K562 (cell line): Measurements from ENCODE around the gene COL16A1. TPM values are rescaled to one million over a fixed set of nuclear protein-coding genes. Genes with fewer than 3 reads are reported as not detected.

Experiments used
- ATAC-seq: fragments of 200-7000 bp; cut with Tn5 transposase; 3 replicates; pipeline ENCODE4 v1.9.1; 2020; ENCODE audit warnings: moderate library complexity
- BruUV-seq: library from RNA; stranded (reverse); fragments of 400-500 nt; replicated peaks from 2 replicates; lab custom pipeline; 2021; lab: Mats Ljungman, UMichigan
- CTCF ChIA-PET: fragments of 300-600 bp; formaldehyde crosslinking; extraction: SDS; loops from one replicate; lab custom pipeline; 2021; ENCODE audit warnings: low intra/inter-chr PET ratio; lab: Yijun Ruan, JAX
- POLR2A ChIA-PET: fragments of 300-600, 350-650 bp; sonication (Branson Sonifier 250); formaldehyde crosslinking; extraction: SDS; loops from one replicate; lab custom pipeline; 2021; ENCODE audit warnings: antibody characterized with exemption, inconsistent platforms; lab: Yijun Ruan, JAX
- DNase-seq, 4 experiments: peaks; one replicate each; pipeline versions ENCODE4 v3.0.0 to v3.0.0-alpha.2; 2011 to 2018; ENCODE audit warnings: low spot score in 3 of 4, mixed read lengths in 3 of 4; ENCODE audit errors: extremely low read depth in 1 of 4
- FAIRE-seq: peaks from 2 replicates; lab custom pipeline; 2011; peaks lifted over from hg19 to GRCh38; lab: Jason Lieb, UNC
- H2AFZ ChIP-seq: 2 replicates; pipeline ENCODE4 v1.6.0; 2011; ENCODE audit warnings: low read depth, low read length, control low read depth, inconsistent platforms
- H3K27ac ChIP-seq: fragments of 200-600 bp; 3 replicates; pipeline ENCODE4 v1.8.0; 2011; ENCODE audit warnings: low read depth, mild to moderate bottlenecking, control low read depth, inconsistent platforms, low read length, moderate library complexity, mixed read lengths; ENCODE audit errors: extremely low read depth
- H3K27me3 ChIP-seq, 2 experiments: fragments of 300-600 bp in 1 of 2; 2 replicates in 1 of 2; 3 replicates in 1 of 2; pipeline versions ENCODE4 v1.6.0 to v1.8.0; 2011; ENCODE audit warnings: inconsistent platforms in 2 of 2, low read length in 2 of 2, mild to moderate bottlenecking in 1 of 2, mixed read lengths in 1 of 2, moderate library complexity in 1 of 2; ENCODE audit not compliant: control insufficient read depth in 2 of 2, insufficient read depth in 2 of 2
- H3K36me3 ChIP-seq: fragments of 300-600 bp; 3 replicates; pipeline ENCODE4 v1.8.0; 2011; ENCODE audit warnings: mild to moderate bottlenecking, low read length, inconsistent platforms; ENCODE audit not compliant: control insufficient read depth, insufficient read depth
- H3K4me1 ChIP-seq, 2 experiments: fragments of 200-600 bp in 1 of 2; replicated peaks in 1 of 2; 2 replicates in 1 of 2; 3 replicates in 1 of 2; pipeline versions ENCODE4 v1.5.1 to v1.8.0; 2011; ENCODE audit warnings: inconsistent platforms in 2 of 2, low read length in 2 of 2, mild to moderate bottlenecking in 1 of 2, mixed read lengths in 1 of 2, moderate library complexity in 1 of 2; ENCODE audit not compliant: control insufficient read depth in 2 of 2, insufficient read depth in 2 of 2
- H3K4me2 ChIP-seq: 2 replicates; pipeline ENCODE4 v1.6.1; 2011; ENCODE audit warnings: low read length, control low read depth, inconsistent platforms, mixed read lengths; ENCODE audit not compliant: insufficient read depth
- H3K4me3 ChIP-seq: fragments of 200-600 bp; sonication (generic), shearing (Covaris generic); 2 replicates; pipeline ENCODE4 v1.5.1; 2016; ENCODE audit warnings: control low read depth, inconsistent platforms
- H3K79me2 ChIP-seq: fragments of 200-600 bp; 3 replicates; pipeline ENCODE4 v1.8.0; 2011; ENCODE audit warnings: low read length, inconsistent platforms; ENCODE audit not compliant: control insufficient read depth, insufficient read depth
- H3K9ac ChIP-seq, 2 experiments: 2 replicates each; pipeline versions ENCODE4 v1.6.0 to v1.6.1; 2011; ENCODE audit warnings: low read depth in 2 of 2, low read length in 2 of 2, control low read depth in 1 of 2, inconsistent platforms in 1 of 2, mild to moderate bottlenecking in 1 of 2, mixed read lengths in 1 of 2; ENCODE audit not compliant: insufficient read depth in 1 of 2
- H3K9me1 ChIP-seq: one replicate; pipeline ENCODE4 v1.6.0; 2011; ENCODE audit warnings: inconsistent platforms, mild to moderate bottlenecking, low read length, moderate library complexity; ENCODE audit not compliant: control insufficient read depth, insufficient read depth
- H3K9me3 ChIP-seq: replicated peaks from 2 replicates; pipeline ENCODE4 v1.5.1; 2011; ENCODE audit warnings: low read depth, low read length, inconsistent platforms; ENCODE audit not compliant: control insufficient read depth, insufficient read depth
- H4K20me1 ChIP-seq: replicated peaks from 2 replicates; pipeline ENCODE4 v1.6.1; 2011; ENCODE audit warnings: low read length, inconsistent platforms, mixed read lengths; ENCODE audit not compliant: control insufficient read depth, insufficient read depth
- CREB1 ChIP-seq, 2 experiments: sonication (generic) in 1 of 2; formaldehyde crosslinking in 1 of 2; IDR thresholded peaks; 2 replicates each; pipeline versions ENCODE4 v1.6.1 to v1.8.0; 2012 to 2022; ENCODE audit warnings: inconsistent platforms in 1 of 2, mild to moderate bottlenecking in 1 of 2, missing genetic modification reagents in 1 of 2, moderate library complexity in 1 of 2
- CREB5 ChIP-seq: fragments of 250-450 bp; sonication (Bioruptor Pico); IDR thresholded peaks from 2 replicates; pipeline ENCODE4 v1.5.0; 2020; ENCODE audit warnings: mild to moderate bottlenecking
- CSDE1 ChIP-seq, 2 experiments: fragments of 450-650 bp; IDR thresholded peaks; 2 replicates each; pipeline ENCODE4 v1.6.1; 2016; ENCODE audit warnings: mild to moderate bottlenecking in 1 of 2
- CTBP1 ChIP-seq: fragments of 450-650 bp; IDR thresholded peaks from 2 replicates; pipeline ENCODE4 v1.6.1; 2016; ENCODE audit warnings: borderline replicate concordance
- FUS ChIP-seq: fragments of 200-400 bp; formaldehyde crosslinking; optimal IDR thresholded peaks from 2 replicates; pipeline ENCODE3; 2017; ENCODE audit warnings: low read depth, low read length
- HDAC6 ChIP-seq: IDR thresholded peaks from 2 replicates; pipeline ENCODE4 v1.6.1; 2012; ENCODE audit warnings: low read depth, mild to moderate bottlenecking, control low read depth, inconsistent platforms, low read length, moderate library complexity
- PHB ChIP-seq: fragments of 250-450 bp; sonication (Bioruptor Pico); IDR thresholded peaks from 2 replicates; pipeline ENCODE4 v1.5.0; 2021
- RBBP5 ChIP-seq: fragments of 200-600 bp; sonication (generic); IDR thresholded peaks from 2 replicates; pipeline ENCODE4 v1.6.1; 2012; ENCODE audit warnings: borderline replicate concordance, mild to moderate bottlenecking, low read length, control low read depth, inconsistent platforms; ENCODE audit not compliant: insufficient read depth, poor library complexity, severe bottlenecking
- RBM17 ChIP-seq: fragments of 200-400 bp; formaldehyde crosslinking; IDR thresholded peaks from 2 replicates; pipeline ENCODE4 v1.6.1; 2017; ENCODE audit warnings: low read depth, mild to moderate bottlenecking, low read length, borderline replicate concordance
- SLC30A9 ChIP-seq: fragments of 250-450 bp; sonication (Bioruptor Pico); IDR thresholded peaks from 2 replicates; pipeline ENCODE4 v1.8.0; 2022; ENCODE audit warnings: mild to moderate bottlenecking, moderate library complexity
- SP1 ChIP-seq: sonication (generic); formaldehyde crosslinking; IDR thresholded peaks from 2 replicates; pipeline ENCODE4 v1.8.1; 2022; ENCODE audit warnings: mild to moderate bottlenecking, missing genetic modification reagents
- TEAD4 ChIP-seq, 2 experiments: sonication (generic) in 1 of 2; formaldehyde crosslinking in 1 of 2; IDR thresholded peaks; 2 replicates each; pipeline versions ENCODE4 v1.6.1 to v1.8.0; 2012 to 2022; ENCODE audit warnings: borderline replicate concordance in 1 of 2, inconsistent platforms in 1 of 2, low read length in 1 of 2, mild to moderate bottlenecking in 1 of 2, missing genetic modification reagents in 1 of 2
- ZC3H4 ChIP-seq: sonication (generic); formaldehyde crosslinking; IDR thresholded peaks from 2 replicates; pipeline ENCODE4 v1.9.0; 2021; ENCODE audit warnings: missing genetic modification reagents, borderline replicate concordance
- WGBS: fragments of 100-300 bp; shearing (Covaris generic); methylation state at CpG from one replicate; pipeline ENCODE4 v1.1.6; 2016; ENCODE audit warnings: low coverage, mixed read lengths; ENCODE audit not compliant: insufficient coverage; ENCODE audit errors: missing lambda C conversion rate; 5-methylcytosine and 5-hydroxymethylcytosine counted together
- in situ Hi-C: fragments of 300-500 bp; cut with MboI; formaldehyde crosslinking; loops from 4 replicates; pipeline ENCODE4 v1.15.0; 2018; ENCODE audit warnings: inconsistent platforms, mixed read lengths
- intact Hi-C: fragments of 100-400 bp; cut with micrococcal nuclease; formaldehyde crosslinking; loops from 2 replicates; pipeline ENCODE4 v1.14.2; 2022
- polyA plus RNA-seq, 8 experiments: library from polyadenylated mRNA; depleted of rRNA in 4 of 8; stranded (reverse) in 5 of 8; unstranded in 3 of 8; fragments of >200 nt; fragmentation: Nextera tagmentation in 2 of 8; fragmentation: Illumina TruSeq in 1 of 8; extraction: Ambion mirVana in 2 of 8; extraction: Trizol in 1 of 8; gene quantifications; 2 replicates each; pipeline versions ENCODE4 v1.2.1 to v1.2.3, GENCODE V29; 2011 to 2014; ENCODE audit warnings: inconsistent platforms in 1 of 8, missing spikeins in 1 of 8
- total RNA-seq, 7 experiments: library from RNA; depleted of rRNA in 6 of 7; stranded (reverse); fragments of >200 nt in 6 of 7; fragmentation: Illumina TruSeq in 2 of 7; extraction: Trizol in 2 of 7; gene quantifications; 2 replicates each; pipeline versions ENCODE4 v1.2.1 to v1.2.3, GENCODE V29; 2011 to 2021; ENCODE audit warnings: low replicate concordance in 1 of 7
- TF ChIP-seq, protein P1 (sequence below), 2 experiments: fragments of 450-650 bp; IDR thresholded peaks; 2 replicates each; pipeline ENCODE4 v1.6.1; 2016
- TF ChIP-seq, protein P2 (sequence below): fragments of 450-650 bp; IDR thresholded peaks from 2 replicates; pipeline ENCODE4 v1.7.1; 2018; ENCODE audit warnings: mild to moderate bottlenecking, low read depth; ENCODE audit not compliant: partially characterized antibody

The COL16A1 gene
- total and polyA plus RNA-seq, 9 of the 15 experiments (the other 6 are each of a cell fraction or from before 2014, with no cell fraction given): 0.11 to 0.60 (median 0.11) TPM; not detected in 6

DNA sequence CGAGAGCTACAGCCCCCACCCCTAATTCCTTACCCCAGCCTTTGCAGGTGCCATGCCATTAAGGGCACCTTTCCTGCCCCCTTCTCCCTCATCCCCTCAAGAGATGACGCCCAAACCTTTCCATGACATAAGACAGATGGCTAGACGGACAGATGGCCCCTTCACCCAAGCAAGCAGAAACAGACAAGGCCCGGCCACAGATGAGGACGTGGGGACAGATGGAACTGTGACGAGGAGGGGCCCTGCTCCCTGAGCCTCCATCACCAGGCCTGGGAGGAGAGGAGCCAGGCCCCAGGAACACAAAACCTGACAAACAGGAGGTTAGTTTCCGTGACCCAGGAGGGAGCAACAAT lies 34.4 kb downstream of the COL16A1 start:
- no peak overlapping the region for H3K27ac ChIP-seq
- peaks cover 0 to 21% of the 10 kb centered on the region in 2 experiments; a peak in 3 of 5 replicates for H3K4me1 ChIP-seq
- H3K79me2 ChIP-seq: no peaks in the 10 kb centered on the region
- no peaks in the 10 kb centered on the region for H3K9me3 ChIP-seq
- in situ Hi-C loops (loop anchor here (5.0 kb wide), 1 partner anchor 78 kb away; no protein-coding TSS in a partner anchor), intact Hi-C loops (no loop called here)
- 2% methylated on average over 7 of the region's 7 CpGs for WGBS
- no peak overlapping the region for H3K4me2 ChIP-seq
- ATAC-seq (no peak), DNase-seq (no peak), FAIRE-seq (no peak)
- POLR2A ChIA-PET: interaction anchor here (1.1 kb wide), 1 partner anchor 11 kb away, joined by 5 read pairs; no protein-coding TSS in a partner anchor
- no peaks in the 10 kb centered on the region for H3K36me3 ChIP-seq
- H4K20me1 ChIP-seq: peaks cover 13% of the 10 kb centered on the region
- no peak overlapping the region for H3K4me3 ChIP-seq
- H3K9ac ChIP-seq: 0 out of 4 replicates have a peak overlapping the region, but pooled peaks of 1 of the 2 experiments have one; percentile 31
- H2AFZ ChIP-seq: no peak overlapping the region
- CTCF ChIA-PET: no interaction called here
- no TSS peak for BruUV-seq
- H3K9me1 ChIP-seq: no peaks in the 10 kb centered on the region
- peaks cover 48 to 94% of the 10 kb centered on the region in 2 experiments for H3K27me3 ChIP-seq
- TF ChIP-seq CREB5 (CRISPR knock-in tag) (no peak), FUS (no peak), CREB1 (IDR thresholded peaks at IDR 0.05) (no peak), CREB1 (CRISPR knock-in tag; IDR thresholded peaks at IDR 0.05) (no peak), RBBP5 (no peak), CSDE1 (IDR thresholded peaks at IDR 0.05) (no peak), RBM17 (no peak), CTBP1 (no peak), PHB (CRISPR knock-in tag) (no peak), TEAD4 (IDR thresholded peaks at IDR 0.05; ENCODE audit: low read length) (no peak), TEAD4 (CRISPR knock-in tag; IDR thresholded peaks at IDR 0.05; ENCODE audit: borderline replicate concordance) (no peak), SP1 (no peak), HDAC6 (no peak), SLC30A9 (CRISPR knock-in tag) (no peak), ZC3H4 (no peak)
- TF ChIP-seq, protein P1, sequence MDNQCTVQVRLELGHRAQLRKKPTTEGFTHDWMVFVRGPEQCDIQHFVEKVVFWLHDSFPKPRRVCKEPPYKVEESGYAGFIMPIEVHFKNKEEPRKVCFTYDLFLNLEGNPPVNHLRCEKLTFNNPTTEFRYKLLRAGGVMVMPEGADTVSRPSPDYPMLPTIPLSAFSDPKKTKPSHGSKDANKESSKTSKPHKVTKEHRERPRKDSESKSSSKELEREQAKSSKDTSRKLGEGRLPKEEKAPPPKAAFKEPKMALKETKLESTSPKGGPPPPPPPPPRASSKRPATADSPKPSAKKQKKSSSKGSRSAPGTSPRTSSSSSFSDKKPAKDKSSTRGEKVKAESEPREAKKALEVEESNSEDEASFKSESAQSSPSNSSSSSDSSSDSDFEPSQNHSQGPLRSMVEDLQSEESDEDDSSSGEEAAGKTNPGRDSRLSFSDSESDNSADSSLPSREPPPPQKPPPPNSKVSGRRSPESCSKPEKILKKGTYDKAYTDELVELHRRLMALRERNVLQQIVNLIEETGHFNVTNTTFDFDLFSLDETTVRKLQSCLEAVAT (IDR thresholded peaks at IDR 0.05): no peak
- TF ChIP-seq, protein P2, sequence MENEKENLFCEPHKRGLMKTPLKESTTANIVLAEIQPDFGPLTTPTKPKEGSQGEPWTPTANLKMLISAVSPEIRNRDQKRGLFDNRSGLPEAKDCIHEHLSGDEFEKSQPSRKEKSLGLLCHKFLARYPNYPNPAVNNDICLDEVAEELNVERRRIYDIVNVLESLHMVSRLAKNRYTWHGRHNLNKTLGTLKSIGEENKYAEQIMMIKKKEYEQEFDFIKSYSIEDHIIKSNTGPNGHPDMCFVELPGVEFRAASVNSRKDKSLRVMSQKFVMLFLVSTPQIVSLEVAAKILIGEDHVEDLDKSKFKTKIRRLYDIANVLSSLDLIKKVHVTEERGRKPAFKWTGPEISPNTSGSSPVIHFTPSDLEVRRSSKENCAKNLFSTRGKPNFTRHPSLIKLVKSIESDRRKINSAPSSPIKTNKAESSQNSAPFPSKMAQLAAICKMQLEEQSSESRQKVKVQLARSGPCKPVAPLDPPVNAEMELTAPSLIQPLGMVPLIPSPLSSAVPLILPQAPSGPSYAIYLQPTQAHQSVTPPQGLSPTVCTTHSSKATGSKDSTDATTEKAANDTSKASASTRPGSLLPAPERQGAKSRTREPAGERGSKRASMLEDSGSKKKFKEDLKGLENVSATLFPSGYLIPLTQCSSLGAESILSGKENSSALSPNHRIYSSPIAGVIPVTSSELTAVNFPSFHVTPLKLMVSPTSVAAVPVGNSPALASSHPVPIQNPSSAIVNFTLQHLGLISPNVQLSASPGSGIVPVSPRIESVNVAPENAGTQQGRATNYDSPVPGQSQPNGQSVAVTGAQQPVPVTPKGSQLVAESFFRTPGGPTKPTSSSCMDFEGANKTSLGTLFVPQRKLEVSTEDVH: no peak
